Measurements from ENCODE around the gene COX5A. TPM values are rescaled to one million over a fixed set of nuclear protein-coding genes. Genes with fewer than 3 reads are reported as not detected.
"Not testable (repeated sequence)": the region's sequence is repeated elsewhere in the genome, so short reads cannot be mapped to it uniquely, and the experiment has no call there.

Gene COX5A
- total RNA-seq, 1 donor from 2014 or later = 191 TPM

DNA sequence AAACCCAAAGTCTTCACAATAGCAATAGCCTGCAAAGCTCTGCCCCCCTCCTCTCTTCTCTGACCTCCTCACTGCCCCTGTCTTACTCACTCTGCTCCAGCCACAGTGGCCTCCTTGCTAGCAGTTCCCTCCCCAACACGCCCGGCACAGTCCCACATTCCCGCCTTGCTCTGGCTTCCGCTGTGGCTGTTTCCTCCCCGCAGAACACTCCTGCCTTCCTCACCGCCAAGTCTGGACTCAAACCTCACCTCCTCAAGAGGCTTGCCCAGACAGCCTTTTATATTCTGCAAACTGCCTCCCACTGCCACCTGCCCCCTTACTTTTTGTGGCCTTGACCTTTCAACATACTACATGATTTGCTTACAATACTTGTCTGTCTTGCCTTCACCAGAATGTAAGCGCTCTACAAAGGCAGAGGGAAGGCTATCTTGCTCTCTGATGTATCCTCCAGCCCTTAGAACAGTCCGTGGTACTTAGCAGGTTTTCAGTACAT, 48.4 kb downstream of the COX5A start:
- Mint-ChIP-seq H3K9me3 (ENCODE audit: low read depth) (no peaks in the 10 kb centered on the region), H3K27me3 (no peaks in the 10 kb centered on the region), H3K4me1 (ENCODE audit: low read depth) (peaks cover 11% of the 10 kb centered on the region), H3K4me3 (ENCODE audit: low read depth) (peak overlapping the region; percentile 90), H3K27ac (peak overlapping the region; percentile 93), H3K36me3 (ENCODE audit: insufficient read depth) (peaks cover 3% of the 10 kb centered on the region)
- no peak for DNase-seq (ENCODE audit: low spot score, unreplicated experiment)
- TF ChIP-seq, protein P1, sequence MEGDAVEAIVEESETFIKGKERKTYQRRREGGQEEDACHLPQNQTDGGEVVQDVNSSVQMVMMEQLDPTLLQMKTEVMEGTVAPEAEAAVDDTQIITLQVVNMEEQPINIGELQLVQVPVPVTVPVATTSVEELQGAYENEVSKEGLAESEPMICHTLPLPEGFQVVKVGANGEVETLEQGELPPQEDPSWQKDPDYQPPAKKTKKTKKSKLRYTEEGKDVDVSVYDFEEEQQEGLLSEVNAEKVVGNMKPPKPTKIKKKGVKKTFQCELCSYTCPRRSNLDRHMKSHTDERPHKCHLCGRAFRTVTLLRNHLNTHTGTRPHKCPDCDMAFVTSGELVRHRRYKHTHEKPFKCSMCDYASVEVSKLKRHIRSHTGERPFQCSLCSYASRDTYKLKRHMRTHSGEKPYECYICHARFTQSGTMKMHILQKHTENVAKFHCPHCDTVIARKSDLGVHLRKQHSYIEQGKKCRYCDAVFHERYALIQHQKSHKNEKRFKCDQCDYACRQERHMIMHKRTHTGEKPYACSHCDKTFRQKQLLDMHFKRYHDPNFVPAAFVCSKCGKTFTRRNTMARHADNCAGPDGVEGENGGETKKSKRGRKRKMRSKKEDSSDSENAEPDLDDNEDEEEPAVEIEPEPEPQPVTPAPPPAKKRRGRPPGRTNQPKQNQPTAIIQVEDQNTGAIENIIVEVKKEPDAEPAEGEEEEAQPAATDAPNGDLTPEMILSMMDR (IDR thresholded peaks at IDR 0.05; ENCODE audit: unreplicated experiment) = no peak

DNA sequence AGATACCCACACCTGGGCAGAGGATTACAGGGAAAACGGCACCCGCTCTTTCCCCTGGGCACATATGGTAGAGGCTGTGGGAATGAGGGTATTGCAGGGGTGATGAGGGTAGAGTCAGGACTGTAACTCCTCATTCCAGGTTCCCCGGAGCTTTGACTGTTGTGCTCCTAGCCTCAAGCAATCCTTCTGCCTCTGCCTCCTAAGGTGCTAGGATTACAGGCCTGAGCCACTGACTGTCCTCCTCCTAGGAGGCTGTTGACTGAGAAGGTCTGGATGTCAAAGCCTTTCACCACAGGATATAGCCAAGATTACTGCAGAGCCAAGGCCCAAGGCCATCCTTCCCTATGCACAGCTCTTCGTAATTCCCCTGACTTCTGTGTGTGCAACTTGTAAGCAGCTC, 49.2 kb downstream of the COX5A start:
- Mint-ChIP-seq H3K4me1 (ENCODE audit: low read depth) (peaks cover 11% of the 10 kb centered on the region), H3K27me3 (no peaks in the 10 kb centered on the region), H3K36me3 (ENCODE audit: insufficient read depth) (peaks cover 2% of the 10 kb centered on the region), H3K4me3 (ENCODE audit: low read depth) (no peak overlapping the region), H3K9me3 (ENCODE audit: low read depth) (no peaks in the 10 kb centered on the region), H3K27ac (no peak overlapping the region)
- no peak for DNase-seq (ENCODE audit: low spot score, unreplicated experiment)
- TF ChIP-seq, protein P1 (IDR thresholded peaks at IDR 0.05; ENCODE audit: unreplicated experiment) = no peak

DNA sequence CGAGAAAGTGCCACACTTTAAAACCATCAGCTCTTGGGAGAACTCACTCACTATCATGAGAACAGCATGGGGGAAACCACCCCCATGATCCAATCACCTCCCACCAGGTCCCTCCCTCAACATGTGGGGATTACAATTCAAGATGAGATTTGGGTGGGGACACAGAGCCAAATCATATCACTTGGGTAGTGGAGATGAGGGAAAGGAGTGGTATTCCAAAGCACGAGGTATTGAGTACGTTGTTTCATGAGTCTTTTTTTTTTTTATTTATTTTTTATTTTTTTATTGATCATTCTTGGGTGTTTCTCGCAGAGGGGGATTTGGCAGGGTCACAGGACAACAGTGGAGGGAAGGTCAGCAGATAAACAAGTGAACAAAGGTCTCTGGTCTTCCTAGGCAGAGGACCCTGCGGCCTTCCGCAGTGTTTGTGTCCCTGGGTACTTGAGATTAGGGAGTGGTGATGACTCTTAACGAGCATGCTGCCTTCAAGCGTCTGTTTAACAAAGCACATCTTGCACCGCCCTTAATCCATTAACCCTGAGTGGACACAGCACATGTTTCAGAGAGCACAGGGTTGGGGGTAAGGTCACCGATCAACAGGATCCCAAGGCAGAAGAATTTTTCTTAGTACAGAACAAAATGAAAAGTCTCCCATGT, 50.2 kb downstream of the COX5A start:
- not testable (repeated sequence) for H3K4me3 Mint-ChIP-seq (ENCODE audit: low read depth)
- H3K27ac Mint-ChIP-seq = peak overlapping the region; percentile 52

DNA sequence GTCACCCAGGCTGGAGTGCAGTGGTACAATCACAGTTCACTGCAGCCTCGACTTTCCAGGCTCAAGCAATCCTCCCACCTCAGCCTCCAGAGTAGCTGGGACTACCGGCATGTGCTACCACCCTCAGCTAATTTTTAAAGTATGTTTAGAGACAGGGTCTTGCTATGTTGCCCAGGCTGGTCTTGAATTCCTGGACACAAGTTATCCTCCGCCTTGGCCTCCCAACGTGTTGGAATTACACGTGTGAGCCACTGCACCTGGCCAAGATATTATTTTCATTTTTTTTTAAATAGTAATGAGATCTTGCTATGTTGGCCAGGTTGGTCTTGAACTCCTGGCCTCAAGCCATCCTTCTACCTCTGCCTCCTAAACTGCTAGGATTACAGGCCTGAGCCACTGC, 52.4 kb downstream of the COX5A start:
- DNase-seq (ENCODE audit: low spot score, unreplicated experiment) = no peak
- Mint-ChIP-seq H3K27ac (no peak overlapping the region), H3K27me3 (no peaks in the 10 kb centered on the region), H3K9me3 (ENCODE audit: low read depth) (no peaks in the 10 kb centered on the region), H3K36me3 (ENCODE audit: insufficient read depth) (no peaks in the 10 kb centered on the region), H3K4me1 (ENCODE audit: low read depth) (peaks cover 10% of the 10 kb centered on the region), H3K4me3 (ENCODE audit: low read depth) (no peak overlapping the region)
- TF ChIP-seq, protein P1 (IDR thresholded peaks at IDR 0.05; ENCODE audit: unreplicated experiment) = no peak

More for the DNA sequence above, 50.2 kb downstream of the COX5A start:
- peaks cover 11% of the 10 kb centered on the region for H3K4me1 Mint-ChIP-seq (ENCODE audit: low read depth)
- not testable (repeated sequence) for H3K36me3 Mint-ChIP-seq (ENCODE audit: insufficient read depth); DNase-seq (ENCODE audit: low spot score, unreplicated experiment); H3K27me3 Mint-ChIP-seq; H3K9me3 Mint-ChIP-seq (ENCODE audit: low read depth)

DNA sequence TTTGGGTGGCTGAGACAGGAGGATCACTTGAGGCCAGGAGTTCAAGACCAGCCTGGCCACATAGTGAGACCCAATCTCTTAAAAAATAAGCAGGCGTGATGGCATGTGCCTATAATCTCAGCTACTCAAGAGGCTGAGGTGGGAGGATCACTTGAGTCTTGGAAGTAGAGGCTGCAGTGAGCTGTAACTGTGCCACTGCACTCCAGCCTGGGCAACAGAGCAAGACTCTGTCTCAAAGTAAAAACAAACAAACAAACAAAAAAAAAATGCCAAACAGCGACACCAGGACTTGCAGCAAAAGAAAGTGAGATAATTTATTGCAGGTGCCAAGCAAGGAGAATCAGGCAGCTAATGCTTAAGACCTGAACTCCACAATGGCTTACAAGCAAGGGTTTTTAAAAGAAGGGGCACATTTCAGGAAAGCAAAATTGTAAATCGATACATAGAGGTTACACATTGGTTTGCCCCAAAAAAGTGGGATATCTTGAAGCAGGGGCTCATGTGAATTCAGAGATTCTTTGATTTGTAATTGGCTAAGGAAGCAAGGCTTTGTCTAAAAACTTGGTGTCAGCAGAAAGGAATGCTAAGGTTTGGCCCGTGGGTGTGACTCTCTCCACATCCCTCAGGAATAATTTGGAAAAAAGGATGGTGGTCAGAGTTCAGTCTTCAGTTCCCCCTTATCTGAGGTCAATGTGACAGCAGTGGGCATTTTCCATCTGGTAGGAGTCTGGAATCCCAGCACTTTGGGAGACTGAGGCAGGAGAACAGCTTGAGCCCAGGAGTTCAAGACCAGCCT, 53.2 kb downstream of the COX5A start:
- H3K36me3 Mint-ChIP-seq (ENCODE audit: insufficient read depth) = no peaks in the 10 kb centered on the region
- H3K4me1 Mint-ChIP-seq (ENCODE audit: low read depth) = peaks cover 6% of the 10 kb centered on the region
- H3K9me3 Mint-ChIP-seq (ENCODE audit: low read depth) = no peaks in the 10 kb centered on the region
- TF ChIP-seq, protein P1 (IDR thresholded peaks at IDR 0.05; ENCODE audit: unreplicated experiment) = no peak
- DNase-seq (ENCODE audit: low spot score, unreplicated experiment) = no peak
- no peaks in the 10 kb centered on the region for H3K27me3 Mint-ChIP-seq
- no peak overlapping the region for H3K4me3 Mint-ChIP-seq (ENCODE audit: low read depth)
- no peak overlapping the region for H3K27ac Mint-ChIP-seq
